HepG2 (cell line): Measurements from ENCODE around the gene PAIP1.

Source experiments
- CEBPZ ChIP-seq: IDR thresholded peaks from 2 replicates; pipeline ENCODE4 v1.6.1; 2012; ENCODE audit warnings: low read length, improper control_type of control experiment
- HCFC1 ChIP-seq: fragments of 150-350 bp; IDR thresholded peaks from 2 replicates; pipeline ENCODE4 v1.6.1; 2014; ENCODE audit warnings: low read depth, low read length
- MAX ChIP-seq: IDR thresholded peaks from 2 replicates; pipeline ENCODE4 v1.6.1; 2012; ENCODE audit warnings: inconsistent platforms
- MEIS2 ChIP-seq: sonication (generic); formaldehyde crosslinking; IDR thresholded peaks from 2 replicates; pipeline ENCODE4 v1.9.0; 2021; ENCODE audit warnings: mild to moderate bottlenecking, missing genetic modification reagents
- MLLT10 ChIP-seq: sonication (generic); formaldehyde crosslinking; IDR thresholded peaks from 2 replicates; pipeline ENCODE4 v1.4.0; 2020; ENCODE audit warnings: missing genetic modification reagents
- SNAPC2 ChIP-seq: sonication (generic); formaldehyde crosslinking; IDR thresholded peaks from 2 replicates; pipeline ENCODE4 v1.8.1; 2022; ENCODE audit warnings: mild to moderate bottlenecking, missing genetic modification reagents
- SP2 ChIP-seq: sonication (generic); formaldehyde crosslinking; IDR thresholded peaks from 2 replicates; pipeline ENCODE4 v1.5.1; 2020; ENCODE audit warnings: mild to moderate bottlenecking, missing genetic modification reagents
- SRSF9 ChIP-seq: fragments of 200-400 bp; formaldehyde crosslinking; IDR thresholded peaks from 2 replicates; pipeline ENCODE4 v1.6.1; 2018; ENCODE audit warnings: borderline replicate concordance, mild to moderate bottlenecking, low read depth, low read length; ENCODE audit not compliant: insufficient read depth, poor library complexity, severe bottlenecking
- ZIK1 ChIP-seq: sonication (generic); formaldehyde crosslinking; IDR thresholded peaks from 2 replicates; pipeline ENCODE4 v1.5.0; 2020; ENCODE audit warnings: mild to moderate bottlenecking, low read depth, missing genetic modification reagents, borderline replicate concordance
- ZNF549 ChIP-seq: sonication (generic); formaldehyde crosslinking; IDR thresholded peaks from 2 replicates; pipeline ENCODE4 v1.5.0; 2020; ENCODE audit warnings: missing genetic modification reagents
- TF ChIP-seq, protein P1 (sequence below): sonication (generic); formaldehyde crosslinking; IDR thresholded peaks from 2 replicates; pipeline ENCODE4 v1.4.0; 2020; ENCODE audit warnings: missing genetic modification reagents
- TF ChIP-seq, protein P2 (sequence below): sonication (generic); formaldehyde crosslinking; IDR thresholded peaks from 2 replicates; pipeline ENCODE4 v1.5.0; 2020; ENCODE audit warnings: mild to moderate bottlenecking, missing genetic modification reagents, moderate library complexity
- TF ChIP-seq, protein P3 (sequence below): sonication (generic); formaldehyde crosslinking; IDR thresholded peaks from 2 replicates; pipeline ENCODE4 v1.4.0; 2020; ENCODE audit warnings: mild to moderate bottlenecking, missing genetic modification reagents

DNA sequence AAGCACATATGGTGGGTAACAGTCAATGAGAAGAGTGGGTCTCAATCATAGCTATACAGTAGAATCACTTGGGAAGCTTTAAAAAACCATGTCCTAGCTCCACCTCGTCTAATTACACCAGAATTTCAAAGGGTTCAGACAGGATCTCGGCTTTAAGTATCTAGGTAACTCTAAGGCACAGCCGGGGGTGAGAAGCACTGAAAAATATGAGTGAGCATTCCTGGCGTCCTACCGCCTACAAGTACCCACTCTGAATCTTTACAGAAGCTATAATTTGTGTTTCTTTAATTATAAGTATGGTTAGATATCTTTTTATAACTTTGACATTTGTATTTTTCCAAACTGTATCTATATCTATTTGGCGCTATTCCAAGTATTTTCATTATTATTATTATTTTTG lies 16.1 kb downstream of the PAIP1 start:
- TF ChIP-seq SNAPC2 (no peak), MEIS2 (CRISPR knock-in tag) (no peak), HCFC1 (no peak), MAX (no peak), SP2 (CRISPR knock-in tag) (no peak), CEBPZ (no peak), ZIK1 (CRISPR knock-in tag) (no peak), MLLT10 (CRISPR knock-in tag) (no peak), ZNF549 (CRISPR knock-in tag) (no peak), SRSF9 (no peak)
- TF ChIP-seq, protein P1, sequence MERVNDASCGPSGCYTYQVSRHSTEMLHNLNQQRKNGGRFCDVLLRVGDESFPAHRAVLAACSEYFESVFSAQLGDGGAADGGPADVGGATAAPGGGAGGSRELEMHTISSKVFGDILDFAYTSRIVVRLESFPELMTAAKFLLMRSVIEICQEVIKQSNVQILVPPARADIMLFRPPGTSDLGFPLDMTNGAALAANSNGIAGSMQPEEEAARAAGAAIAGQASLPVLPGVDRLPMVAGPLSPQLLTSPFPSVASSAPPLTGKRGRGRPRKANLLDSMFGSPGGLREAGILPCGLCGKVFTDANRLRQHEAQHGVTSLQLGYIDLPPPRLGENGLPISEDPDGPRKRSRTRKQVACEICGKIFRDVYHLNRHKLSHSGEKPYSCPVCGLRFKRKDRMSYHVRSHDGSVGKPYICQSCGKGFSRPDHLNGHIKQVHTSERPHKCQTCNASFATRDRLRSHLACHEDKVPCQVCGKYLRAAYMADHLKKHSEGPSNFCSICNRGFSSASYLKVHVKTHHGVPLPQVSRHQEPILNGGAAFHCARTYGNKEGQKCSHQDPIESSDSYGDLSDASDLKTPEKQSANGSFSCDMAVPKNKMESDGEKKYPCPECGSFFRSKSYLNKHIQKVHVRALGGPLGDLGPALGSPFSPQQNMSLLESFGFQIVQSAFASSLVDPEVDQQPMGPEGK, result no peak
- TF ChIP-seq, protein P2, sequence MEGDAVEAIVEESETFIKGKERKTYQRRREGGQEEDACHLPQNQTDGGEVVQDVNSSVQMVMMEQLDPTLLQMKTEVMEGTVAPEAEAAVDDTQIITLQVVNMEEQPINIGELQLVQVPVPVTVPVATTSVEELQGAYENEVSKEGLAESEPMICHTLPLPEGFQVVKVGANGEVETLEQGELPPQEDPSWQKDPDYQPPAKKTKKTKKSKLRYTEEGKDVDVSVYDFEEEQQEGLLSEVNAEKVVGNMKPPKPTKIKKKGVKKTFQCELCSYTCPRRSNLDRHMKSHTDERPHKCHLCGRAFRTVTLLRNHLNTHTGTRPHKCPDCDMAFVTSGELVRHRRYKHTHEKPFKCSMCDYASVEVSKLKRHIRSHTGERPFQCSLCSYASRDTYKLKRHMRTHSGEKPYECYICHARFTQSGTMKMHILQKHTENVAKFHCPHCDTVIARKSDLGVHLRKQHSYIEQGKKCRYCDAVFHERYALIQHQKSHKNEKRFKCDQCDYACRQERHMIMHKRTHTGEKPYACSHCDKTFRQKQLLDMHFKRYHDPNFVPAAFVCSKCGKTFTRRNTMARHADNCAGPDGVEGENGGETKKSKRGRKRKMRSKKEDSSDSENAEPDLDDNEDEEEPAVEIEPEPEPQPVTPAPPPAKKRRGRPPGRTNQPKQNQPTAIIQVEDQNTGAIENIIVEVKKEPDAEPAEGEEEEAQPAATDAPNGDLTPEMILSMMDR (CRISPR knock-in tag), result no peak
- TF ChIP-seq, protein P3, sequence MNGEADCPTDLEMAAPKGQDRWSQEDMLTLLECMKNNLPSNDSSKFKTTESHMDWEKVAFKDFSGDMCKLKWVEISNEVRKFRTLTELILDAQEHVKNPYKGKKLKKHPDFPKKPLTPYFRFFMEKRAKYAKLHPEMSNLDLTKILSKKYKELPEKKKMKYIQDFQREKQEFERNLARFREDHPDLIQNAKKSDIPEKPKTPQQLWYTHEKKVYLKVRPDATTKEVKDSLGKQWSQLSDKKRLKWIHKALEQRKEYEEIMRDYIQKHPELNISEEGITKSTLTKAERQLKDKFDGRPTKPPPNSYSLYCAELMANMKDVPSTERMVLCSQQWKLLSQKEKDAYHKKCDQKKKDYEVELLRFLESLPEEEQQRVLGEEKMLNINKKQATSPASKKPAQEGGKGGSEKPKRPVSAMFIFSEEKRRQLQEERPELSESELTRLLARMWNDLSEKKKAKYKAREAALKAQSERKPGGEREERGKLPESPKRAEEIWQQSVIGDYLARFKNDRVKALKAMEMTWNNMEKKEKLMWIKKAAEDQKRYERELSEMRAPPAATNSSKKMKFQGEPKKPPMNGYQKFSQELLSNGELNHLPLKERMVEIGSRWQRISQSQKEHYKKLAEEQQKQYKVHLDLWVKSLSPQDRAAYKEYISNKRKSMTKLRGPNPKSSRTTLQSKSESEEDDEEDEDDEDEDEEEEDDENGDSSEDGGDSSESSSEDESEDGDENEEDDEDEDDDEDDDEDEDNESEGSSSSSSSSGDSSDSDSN (CRISPR knock-in tag), result no peak
